A549 (cell line): ENCODE measurements around the gene ADGRA3. TPM values are rescaled to one million over a fixed set of nuclear protein-coding genes. Genes with fewer than 3 reads are reported as not detected.

ENCODE experiments used
- ATAC-seq, 2 experiments: fragments of 200-7000 bp in 1 of 2; fragments of >200 bp in 1 of 2; cut with Nextera tagmentation in 1 of 2; cut with Tn5 transposase in 1 of 2; 3 replicates each; pipeline versions ENCODE4 v1.8.0 to v1.9.1; 2018 to 2020; ENCODE audit warnings: mild to moderate bottlenecking in 1 of 2, moderate library complexity in 1 of 2
- CTCF ChIA-PET: fragments of 300-600 bp; sonication (Branson Sonifier 250); formaldehyde crosslinking; extraction: SDS; loops from one replicate; lab custom pipeline; 2021; ENCODE audit warnings: antibody characterized with exemption, inconsistent platforms; lab: Yijun Ruan, JAX
- POLR2A ChIA-PET: fragments of 350-600 bp; formaldehyde crosslinking; extraction: SDS; loops from one replicate; lab custom pipeline; 2021; ENCODE audit warnings: antibody characterized with exemption, inconsistent platforms; lab: Yijun Ruan, JAX
- DNase-seq, 2 experiments: peaks; one replicate each; pipeline versions ENCODE4 v3.0.0 to v3.0.0-alpha.2; 2011 to 2016; ENCODE audit warnings: low read depth in 1 of 2, low spot score in 1 of 2
- FAIRE-seq: peaks from 2 replicates; lab custom pipeline; 2011; peaks lifted over from hg19 to GRCh38; lab: Jason Lieb, UNC
- H3K27ac ChIP-seq, 2 experiments: fragments of >200 bp; sonication (Bioruptor Twin); formaldehyde crosslinking; 3 replicates each; pipeline ENCODE4 v1.5.1; 2016 to 2017
- H3K4me1 ChIP-seq: fragments of >200 bp; sonication (Bioruptor Twin); formaldehyde crosslinking; 3 replicates; pipeline ENCODE4 v1.6.1; 2016
- H3K4me2 ChIP-seq: fragments of >200 bp; sonication (Bioruptor Twin); formaldehyde crosslinking; 3 replicates; pipeline ENCODE4 v1.6.1; 2016
- H3K4me3 ChIP-seq: fragments of >200 bp; sonication (Bioruptor Twin); formaldehyde crosslinking; 3 replicates; pipeline ENCODE4 v1.5.1; 2016
- H3K9me3 ChIP-seq: fragments of >200 bp; sonication (Bioruptor Twin); formaldehyde crosslinking; 3 replicates; pipeline ENCODE4 v1.6.1; 2016
- BHLHE40 ChIP-seq: IDR thresholded peaks from 2 replicates; pipeline ENCODE4 v1.6.1; 2012; ENCODE audit warnings: low read depth, low read length, inconsistent platforms
- CHD2 ChIP-seq: fragments of 150-350 bp; IDR thresholded peaks from 2 replicates; pipeline ENCODE4 v1.6.1; 2014; ENCODE audit warnings: low read length; ENCODE audit not compliant: partially characterized antibody
- CTCF ChIP-seq: fragments of >200 bp; sonication (Bioruptor Twin); formaldehyde crosslinking; IDR thresholded peaks from 3 replicates; pipeline ENCODE4 v1.5.1; 2016
- E2F6 ChIP-seq: IDR thresholded peaks from 2 replicates; pipeline ENCODE4 v1.6.1; 2012; ENCODE audit warnings: low read depth, borderline replicate concordance
- EHMT2 ChIP-seq: fragments of 200-600 bp; sonication (generic); IDR thresholded peaks from 2 replicates; pipeline ENCODE4 v1.6.1; 2016; ENCODE audit warnings: antibody characterized with exemption, low read depth, mild to moderate bottlenecking, moderate library complexity
- FOSB ChIP-seq: fragments of 250-450 bp; sonication (Bioruptor Pico); IDR thresholded peaks from 2 replicates; pipeline ENCODE4 v1.5.0; 2020; ENCODE audit warnings: mild to moderate bottlenecking, moderate library complexity
- FOSL2 ChIP-seq, 2 experiments: fragments of 450-650 bp in 1 of 2; fragments of >200 bp in 1 of 2; sonication (Bioruptor Twin) in 1 of 2; formaldehyde crosslinking; IDR thresholded peaks; 2 replicates each; pipeline versions ENCODE4 v1.5.0 to v1.6.1; 2016 to 2020; ENCODE audit warnings: mild to moderate bottlenecking in 1 of 2, moderate library complexity in 1 of 2
- FOXS1 ChIP-seq: fragments of 250-450 bp; sonication (Bioruptor Pico); IDR thresholded peaks from 2 replicates; pipeline ENCODE4 v1.5.0; 2020; ENCODE audit warnings: mild to moderate bottlenecking, moderate library complexity
- HDAC2 ChIP-seq: fragments of 200-600 bp; sonication (generic); IDR thresholded peaks from 2 replicates; pipeline ENCODE4 v1.6.1; 2016
- HEYL ChIP-seq: fragments of 250-450 bp; sonication (Bioruptor Pico); IDR thresholded peaks from 2 replicates; pipeline ENCODE4 v1.8.0; 2021; ENCODE audit warnings: mild to moderate bottlenecking, moderate library complexity
- JUNB ChIP-seq: fragments of >200 bp; sonication (Bioruptor Twin); formaldehyde crosslinking; IDR thresholded peaks from 2 replicates; pipeline ENCODE4 v1.6.1; 2016
- MYC ChIP-seq: IDR thresholded peaks from 2 replicates; pipeline ENCODE4 v1.6.1; 2012; ENCODE audit warnings: mild to moderate bottlenecking, inconsistent platforms, low read length, improper control_type of control experiment, borderline replicate concordance
- NPAS2 ChIP-seq: fragments of 250-450 bp; sonication (Bioruptor Pico); IDR thresholded peaks from 2 replicates; pipeline ENCODE4 v1.8.0; 2022; ENCODE audit warnings: mild to moderate bottlenecking, moderate library complexity, borderline replicate concordance
- PBX3 ChIP-seq: IDR thresholded peaks from 2 replicates; pipeline ENCODE4 v1.6.1; 2012
- PHF8 ChIP-seq: fragments of 200-600 bp; sonication (generic); IDR thresholded peaks from 2 replicates; pipeline ENCODE4 v1.6.1; 2016; ENCODE audit warnings: low read depth, mild to moderate bottlenecking, antibody characterized with exemption, moderate library complexity, borderline replicate concordance
- POLR2A ChIP-seq: IDR thresholded peaks from 2 replicates; pipeline ENCODE4 v1.6.1; 2012; ENCODE audit warnings: mild to moderate bottlenecking, low read length
- RAD21 ChIP-seq, 2 experiments: fragments of >200 bp in 1 of 2; sonication (Bioruptor Twin) in 1 of 2; formaldehyde crosslinking in 1 of 2; IDR thresholded peaks in 1 of 2; conservative IDR thresholded peaks in 1 of 2; 2 replicates in 1 of 2; 3 replicates in 1 of 2; pipeline ENCODE4 v1.6.1; 2012 to 2018; ENCODE audit warnings: inconsistent platforms in 1 of 2
- SMC3 ChIP-seq: fragments of >200 bp; sonication (Bioruptor Twin); formaldehyde crosslinking; IDR thresholded peaks from 3 replicates; pipeline ENCODE4 v1.6.1; 2018; ENCODE audit warnings: inconsistent platforms
- ZC3H11A ChIP-seq: fragments of 450-650 bp; IDR thresholded peaks from 2 replicates; pipeline ENCODE4 v1.6.1; 2014; ENCODE audit warnings: antibody characterized with exemption, mild to moderate bottlenecking
- ZFP36 ChIP-seq: fragments of 450-650 bp; IDR thresholded peaks from 2 replicates; pipeline ENCODE4 v1.6.1; 2014; ENCODE audit warnings: borderline replicate concordance; ENCODE audit not compliant: partially characterized antibody
- WGBS: methylation state at CpG from one replicate; pipeline ENCODE4 v1.1.6; 2017; ENCODE audit errors: missing lambda C conversion rate; 5-methylcytosine and 5-hydroxymethylcytosine counted together
- polyA plus RNA-seq, 4 experiments: library from polyadenylated mRNA; depleted of rRNA in 3 of 4; stranded (reverse); fragments of >200 nt; fragmentation: RNase III in 1 of 4; extraction: RNeasy Plus Mini Kit Qiagen cat#74134 plus additional on column Dnase treatment in 1 of 4; gene quantifications; 2 replicates in 3 of 4; 3 replicates in 1 of 4; pipeline ENCODE4 v1.2.3, GENCODE V29; 2011 to 2017
- TF ChIP-seq, protein P1 (sequence below): fragments of 200-600 bp; sonication (generic); IDR thresholded peaks from 2 replicates; pipeline ENCODE4 v1.6.1; 2016; ENCODE audit warnings: antibody characterized with exemption, mild to moderate bottlenecking, moderate library complexity
- TF ChIP-seq, protein P2 (sequence below): fragments of 250-450 bp; sonication (Bioruptor Pico); IDR thresholded peaks from 2 replicates; pipeline ENCODE4 v1.5.0; 2021; ENCODE audit warnings: mild to moderate bottlenecking, moderate library complexity, borderline replicate concordance

ADGRA3 gene
- polyA plus RNA-seq, 2 of the 4 experiments (the other 2 are of a cell fraction): 18.2 to 20.0 TPM

- Histone ChIP-seq H3K4me1 (peaks cover 11% of the 10 kb centered on the region; the same call in 2 of the 3 replicates), H3K4me3 (no peak overlapping the region), H3K9me3 (no peaks in the 10 kb centered on the region), H3K27ac (no peak overlapping the region), H3K4me2 (no peak overlapping the region)
- CTCF ChIA-PET: interaction anchor here (1.1 kb wide), 1 partner anchor 110 kb away, joined by 3 read pairs; no protein-coding TSS in a partner anchor
- TF ChIP-seq, protein P1, sequence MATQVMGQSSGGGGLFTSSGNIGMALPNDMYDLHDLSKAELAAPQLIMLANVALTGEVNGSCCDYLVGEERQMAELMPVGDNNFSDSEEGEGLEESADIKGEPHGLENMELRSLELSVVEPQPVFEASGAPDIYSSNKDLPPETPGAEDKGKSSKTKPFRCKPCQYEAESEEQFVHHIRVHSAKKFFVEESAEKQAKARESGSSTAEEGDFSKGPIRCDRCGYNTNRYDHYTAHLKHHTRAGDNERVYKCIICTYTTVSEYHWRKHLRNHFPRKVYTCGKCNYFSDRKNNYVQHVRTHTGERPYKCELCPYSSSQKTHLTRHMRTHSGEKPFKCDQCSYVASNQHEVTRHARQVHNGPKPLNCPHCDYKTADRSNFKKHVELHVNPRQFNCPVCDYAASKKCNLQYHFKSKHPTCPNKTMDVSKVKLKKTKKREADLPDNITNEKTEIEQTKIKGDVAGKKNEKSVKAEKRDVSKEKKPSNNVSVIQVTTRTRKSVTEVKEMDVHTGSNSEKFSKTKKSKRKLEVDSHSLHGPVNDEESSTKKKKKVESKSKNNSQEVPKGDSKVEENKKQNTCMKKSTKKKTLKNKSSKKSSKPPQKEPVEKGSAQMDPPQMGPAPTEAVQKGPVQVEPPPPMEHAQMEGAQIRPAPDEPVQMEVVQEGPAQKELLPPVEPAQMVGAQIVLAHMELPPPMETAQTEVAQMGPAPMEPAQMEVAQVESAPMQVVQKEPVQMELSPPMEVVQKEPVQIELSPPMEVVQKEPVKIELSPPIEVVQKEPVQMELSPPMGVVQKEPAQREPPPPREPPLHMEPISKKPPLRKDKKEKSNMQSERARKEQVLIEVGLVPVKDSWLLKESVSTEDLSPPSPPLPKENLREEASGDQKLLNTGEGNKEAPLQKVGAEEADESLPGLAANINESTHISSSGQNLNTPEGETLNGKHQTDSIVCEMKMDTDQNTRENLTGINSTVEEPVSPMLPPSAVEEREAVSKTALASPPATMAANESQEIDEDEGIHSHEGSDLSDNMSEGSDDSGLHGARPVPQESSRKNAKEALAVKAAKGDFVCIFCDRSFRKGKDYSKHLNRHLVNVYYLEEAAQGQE: no peak
- TF ChIP-seq CHD2 (no peak), FOSB (CRISPR knock-in tag) (no peak), EHMT2 (no peak), ZC3H11A (no peak), SMC3 (no peak), HDAC2 (no peak), MYC (no peak), PBX3 (no peak), E2F6 (no peak), HEYL (CRISPR knock-in tag) (no peak), PHF8 (no peak), FOSL2 (IDR thresholded peaks at IDR 0.05) (no peak), FOSL2 (CRISPR knock-in tag; IDR thresholded peaks at IDR 0.05) (no peak), NPAS2 (CRISPR knock-in tag) (no peak), ZFP36 (no peak), FOXS1 (CRISPR knock-in tag) (no peak)
- TF ChIP-seq, protein P2, sequence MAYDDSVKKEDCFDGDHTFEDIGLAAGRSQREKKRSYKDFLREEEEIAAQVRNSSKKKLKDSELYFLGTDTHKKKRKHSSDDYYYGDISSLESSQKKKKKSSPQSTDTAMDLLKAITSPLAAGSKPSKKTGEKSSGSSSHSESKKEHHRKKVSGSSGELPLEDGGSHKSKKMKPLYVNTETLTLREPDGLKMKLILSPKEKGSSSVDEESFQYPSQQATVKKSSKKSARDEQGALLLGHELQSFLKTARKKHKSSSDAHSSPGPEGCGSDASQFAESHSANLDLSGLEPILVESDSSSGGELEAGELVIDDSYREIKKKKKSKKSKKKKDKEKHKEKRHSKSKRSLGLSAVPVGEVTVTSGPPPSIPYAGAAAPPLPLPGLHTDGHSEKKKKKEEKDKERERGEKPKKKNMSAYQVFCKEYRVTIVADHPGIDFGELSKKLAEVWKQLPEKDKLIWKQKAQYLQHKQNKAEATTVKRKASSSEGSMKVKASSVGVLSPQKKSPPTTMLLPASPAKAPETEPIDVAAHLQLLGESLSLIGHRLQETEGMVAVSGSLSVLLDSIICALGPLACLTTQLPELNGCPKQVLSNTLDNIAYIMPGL (CRISPR knock-in tag): no peak
- FAIRE-seq: no peak
- WGBS: 81% methylated on average over 6 of the region's 6 CpGs
- POLR2A ChIA-PET: no interaction called here
- no peak for ATAC-seq
- no peak for DNase-seq
Observed at GRCh38 chr4:22498866-22499265, 17.0 kb downstream of the ADGRA3 start.

DNA sequence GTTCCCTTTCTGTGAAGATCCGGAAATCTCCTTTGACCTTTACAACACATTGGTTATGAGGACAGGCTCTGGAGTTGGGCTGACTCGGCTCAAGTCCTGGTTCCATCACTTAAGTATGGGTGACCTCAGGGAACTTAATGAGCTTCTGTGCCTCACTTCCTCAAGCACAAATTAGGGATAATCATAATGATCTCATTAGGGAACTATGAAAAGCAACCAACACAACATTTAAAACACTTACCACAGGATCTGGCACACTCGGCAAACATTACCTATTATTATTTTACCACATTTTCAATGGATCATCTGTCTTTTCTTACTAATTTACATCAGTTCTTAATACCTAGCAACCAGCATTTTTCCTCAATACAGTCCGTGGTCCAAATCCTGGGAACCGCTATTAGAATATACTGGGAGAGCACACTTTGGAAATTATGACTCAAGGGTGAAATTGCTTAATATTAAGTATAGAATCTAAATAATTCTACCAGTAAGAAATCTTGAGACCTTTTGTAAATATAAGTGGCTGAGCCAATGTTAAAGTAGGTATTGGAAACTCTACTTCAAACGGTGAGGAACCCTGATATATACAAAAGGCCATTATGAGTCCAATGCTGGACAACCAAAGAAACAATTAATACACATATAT lies 19.6 kb downstream of the ADGRA3 start:
- no peak for FAIRE-seq
- no peak overlapping the region for H3K27ac ChIP-seq
- CTCF ChIA-PET: no interaction called here
- no peak for TF ChIP-seq RAD21 (conservative IDR thresholded peaks at IDR 0.05 in 1 of 2, IDR thresholded peaks at IDR 0.05 in 1 of 2)
- no peak for TF ChIP-seq JUNB
- TF ChIP-seq POLR2A: no peak
- TF ChIP-seq CTCF: no peak
- TF ChIP-seq BHLHE40: no peak
- H3K4me3 ChIP-seq: no peak overlapping the region
- no peaks in the 10 kb centered on the region for H3K9me3 ChIP-seq
- no peak overlapping the region for H3K4me2 ChIP-seq
- DNase-seq: no peak
- H3K4me1 ChIP-seq: no peaks in the 10 kb centered on the region; the same call in 1 of the 3 replicates
- ATAC-seq: no peak
- WGBS: 91% methylated on average over 6 of the region's 6 CpGs
- POLR2A ChIA-PET: no interaction called here
